GM12878 (cell line): Measurements from ENCODE around the gene SMAD2. TPM values are rescaled to one million over a fixed set of nuclear protein-coding genes. Genes with fewer than 3 reads are reported as not detected.

Experiments used
- ATAC-seq: fragments of 200-7000 bp; cut with Tn5 transposase; 3 replicates; pipeline ENCODE4 v1.9.1; 2020; ENCODE audit warnings: mild to moderate bottlenecking, moderate library complexity
- BruUV-seq: library from RNA; stranded (reverse); fragments of 400-500 nt; replicated peaks from 2 replicates; lab custom pipeline; 2021; lab: Mats Ljungman, UMichigan
- CTCF ChIA-PET: fragments of 300-600 bp; sonication (Branson Sonifier 250); formaldehyde crosslinking; extraction: SDS; loops from one replicate; lab custom pipeline; 2021; ENCODE audit warnings: inconsistent platforms; lab: Yijun Ruan, JAX
- POLR2A ChIA-PET: fragments of 350-600 bp; formaldehyde crosslinking; extraction: SDS; loops from one replicate; lab custom pipeline; 2021; ENCODE audit warnings: inconsistent platforms; lab: Charles Lee
- RAD21 ChIA-PET: fragments of 300-600 bp; sonication (Branson Sonifier 250); formaldehyde crosslinking; loops from one replicate; lab custom pipeline; 2023; ENCODE audit warnings: antibody characterized with exemption; ENCODE audit not compliant: unreplicated experiment; lab: Charles Lee
- SMC1A ChIA-PET: fragments of 300-600 bp; sonication (Branson Sonifier 250); formaldehyde crosslinking; loops from one replicate; lab custom pipeline; 2023; ENCODE audit not compliant: unreplicated experiment, uncharacterized antibody; lab: Charles Lee
- DNase-seq: peaks from one replicate; pipeline ENCODE4 v3.0.0-alpha.2; 2011; ENCODE audit warnings: low read depth, low spot score
- FAIRE-seq: peaks from 3 replicates; lab custom pipeline; 2011; peaks lifted over from hg19 to GRCh38; lab: Jason Lieb, UNC
- H2AFZ ChIP-seq: 2 replicates; pipeline ENCODE4 v1.6.0; 2011; ENCODE audit warnings: low read depth, low read length, control low read depth; ENCODE audit not compliant: control insufficient read depth
- H3K27ac ChIP-seq: 2 replicates; pipeline ENCODE4 v1.5.1; 2011; ENCODE audit warnings: control low read depth; ENCODE audit not compliant: control insufficient read depth, insufficient read depth
- H3K27me3 ChIP-seq, 2 experiments: replicated peaks in 1 of 2; 2 replicates each; pipeline versions ENCODE4 v1.6.0 to v1.6.1; 2011; ENCODE audit warnings: low read length in 1 of 2; ENCODE audit not compliant: control insufficient read depth in 2 of 2, insufficient read depth in 2 of 2
- H3K36me3 ChIP-seq, 2 experiments: 2 replicates each; pipeline ENCODE4 v1.5.1; 2011; ENCODE audit warnings: low read length in 1 of 2; ENCODE audit not compliant: control insufficient read depth in 2 of 2, insufficient read depth in 2 of 2
- H3K4me1 ChIP-seq: 2 replicates; pipeline ENCODE4 v1.6.1; 2011; ENCODE audit warnings: mild to moderate bottlenecking, low read length, moderate library complexity, mixed read lengths; ENCODE audit not compliant: control insufficient read depth, insufficient read depth
- H3K4me2 ChIP-seq: 2 replicates; pipeline ENCODE4 v1.6.0; 2011; ENCODE audit warnings: control low read depth; ENCODE audit not compliant: control insufficient read depth, insufficient read depth
- H3K4me3 ChIP-seq: fragments of 200-600 bp; sonication (generic); 2 replicates; pipeline ENCODE4 v1.5.1; 2016
- H3K79me2 ChIP-seq: 2 replicates; pipeline ENCODE4 v1.6.0; 2011; ENCODE audit warnings: low read length; ENCODE audit not compliant: control insufficient read depth, insufficient read depth
- H3K9ac ChIP-seq: 2 replicates; pipeline ENCODE4 v1.8.0; 2011; ENCODE audit warnings: low read length, control low read depth, mixed read lengths; ENCODE audit not compliant: control insufficient read depth, insufficient read depth
- H3K9me3 ChIP-seq: replicated peaks from 3 replicates; pipeline ENCODE4 v1.5.1; 2011; ENCODE audit warnings: mild to moderate bottlenecking, low read length; ENCODE audit not compliant: control insufficient read depth, insufficient read depth
- H4K20me1 ChIP-seq: 2 replicates; pipeline ENCODE4 v1.6.0; 2011; ENCODE audit not compliant: control insufficient read depth, insufficient read depth
- ATF2 ChIP-seq: IDR thresholded peaks from 2 replicates; pipeline ENCODE4 v1.6.1; 2012; ENCODE audit warnings: low read length, inconsistent platforms
- CHD1 ChIP-seq: IDR thresholded peaks from 2 replicates; pipeline ENCODE4 v1.6.1; 2012; ENCODE audit warnings: low read depth, low read length, improper control_type of control experiment
- EED ChIP-seq: sonication (generic); IDR thresholded peaks from 2 replicates; pipeline ENCODE4 v1.6.1; 2016; ENCODE audit warnings: antibody characterized with exemption, low read depth
- EGR1 ChIP-seq, 2 experiments: IDR thresholded peaks; 1 replicate in 1 of 2; 2 replicates in 1 of 2; pipeline ENCODE4 v1.6.1; 2011 to 2012; ENCODE audit warnings: low read depth in 2 of 2, low read length in 2 of 2, borderline replicate concordance in 1 of 2, mild to moderate bottlenecking in 1 of 2, moderate library complexity in 1 of 2
- ESRRA ChIP-seq: IDR thresholded peaks from 2 replicates; pipeline ENCODE4 v1.6.1; 2012; ENCODE audit warnings: mild to moderate bottlenecking, low read length, improper control_type of control experiment
- GATAD2B ChIP-seq: fragments of 450-650 bp; conservative IDR thresholded peaks from 2 replicates; pipeline ENCODE4 v1.6.1; 2017; ENCODE audit warnings: low read depth, mild to moderate bottlenecking, moderate library complexity
- JUNB ChIP-seq: IDR thresholded peaks from 2 replicates; pipeline ENCODE4 v1.6.1; 2016; ENCODE audit warnings: antibody characterized with exemption, mild to moderate bottlenecking
- JUND ChIP-seq: IDR thresholded peaks from 2 replicates; pipeline ENCODE4 v1.6.1; 2012; ENCODE audit warnings: low read depth, mild to moderate bottlenecking, low read length, improper control_type of control experiment, moderate library complexity
- KDM1A ChIP-seq: fragments of 200-600 bp; sonication (generic); IDR thresholded peaks from 2 replicates; pipeline ENCODE4 v1.6.1; 2016; ENCODE audit warnings: borderline replicate concordance
- KLF5 ChIP-seq: fragments of 450-650 bp; IDR thresholded peaks from 2 replicates; pipeline ENCODE4 v1.6.1; 2014; ENCODE audit warnings: mild to moderate bottlenecking; ENCODE audit not compliant: partially characterized antibody
- NR2C1 ChIP-seq: fragments of 450-650 bp; IDR thresholded peaks from 2 replicates; pipeline ENCODE4 v1.6.1; 2017; ENCODE audit warnings: antibody characterized with exemption, mild to moderate bottlenecking, moderate library complexity
- PAX8 ChIP-seq: fragments of 450-650 bp; IDR thresholded peaks from 2 replicates; pipeline ENCODE4 v1.6.1; 2017; ENCODE audit warnings: mild to moderate bottlenecking, moderate library complexity
- SUZ12 ChIP-seq: fragments of 200-600 bp; sonication (generic); IDR thresholded peaks from one replicate; pipeline ENCODE4 v1.6.1; 2018; ENCODE audit warnings: antibody characterized with exemption, mild to moderate bottlenecking; ENCODE audit not compliant: unreplicated experiment
- ZNF217 ChIP-seq: fragments of 450-650 bp; IDR thresholded peaks from 2 replicates; pipeline ENCODE4 v1.6.1; 2017; ENCODE audit warnings: antibody characterized with exemption, mild to moderate bottlenecking
- ZNF592 ChIP-seq: fragments of 450-650 bp; IDR thresholded peaks from 2 replicates; pipeline ENCODE4 v1.6.1; 2017; ENCODE audit warnings: mild to moderate bottlenecking, moderate library complexity
- WGBS: methylation state at CpG from one replicate; pipeline ENCODE4 v1.1.6; 2016; ENCODE audit warnings: low lambda C conversion rate; ENCODE audit not compliant: insufficient replicate concordance, insufficient coverage; ENCODE audit errors: missing lambda C conversion rate; 5-methylcytosine and 5-hydroxymethylcytosine counted together
- in situ Hi-C: fragments of 300-500 bp; cut with MboI; formaldehyde crosslinking; loops from 9 replicates; pipeline ENCODE4 v1.14.3; 2018; ENCODE audit warnings: mixed read lengths
- intact Hi-C: fragments of 100-400 bp; cut with micrococcal nuclease; formaldehyde crosslinking; loops from one replicate; pipeline ENCODE4 v1.14.2; 2022; ENCODE audit not compliant: unreplicated experiment
- polyA plus RNA-seq, 11 experiments: library from polyadenylated mRNA; depleted of rRNA in 4 of 11; unstranded in 6 of 11; stranded (reverse) in 5 of 11; fragments of >200 nt; fragmentation: Nextera tagmentation in 4 of 11; fragmentation: Illumina TruSeq in 1 of 11; extraction: Ambion mirVana in 4 of 11; extraction: Trizol in 1 of 11; gene quantifications; 1 replicate in 1 of 11; 2 replicates in 10 of 11; pipeline versions ENCODE4 v1.2.1 to v1.2.3, GENCODE V29; 2011 to 2016; ENCODE audit warnings: inconsistent platforms in 2 of 11, missing spikeins in 2 of 11, low read depth in 1 of 11
- total RNA-seq, 4 experiments: library from RNA; depleted of rRNA in 3 of 4; stranded (reverse); fragments of >200 nt in 3 of 4; fragmentation: Illumina TruSeq in 1 of 4; extraction: Trizol in 1 of 4; gene quantifications; 2 replicates each; pipeline versions ENCODE4 v1.2.1 to v1.2.3, GENCODE V29; 2013 to 2021
- TF ChIP-seq, protein P1 (sequence below): IDR thresholded peaks from 2 replicates; pipeline ENCODE4 v1.6.1; 2012; ENCODE audit warnings: low read depth, low read length, improper control_type of control experiment
- TF ChIP-seq, protein P2 (sequence below): fragments of 150-350 bp; IDR thresholded peaks from 2 replicates; pipeline ENCODE4 v1.6.1; 2016; ENCODE audit warnings: low read depth, low read length

SMAD2 gene
- total and polyA plus RNA-seq, 10 of the 15 experiments (the other 5 are each of a cell fraction or from before 2014, with no cell fraction given): 28.8 to 111 (median 65.8) TPM

DNA sequence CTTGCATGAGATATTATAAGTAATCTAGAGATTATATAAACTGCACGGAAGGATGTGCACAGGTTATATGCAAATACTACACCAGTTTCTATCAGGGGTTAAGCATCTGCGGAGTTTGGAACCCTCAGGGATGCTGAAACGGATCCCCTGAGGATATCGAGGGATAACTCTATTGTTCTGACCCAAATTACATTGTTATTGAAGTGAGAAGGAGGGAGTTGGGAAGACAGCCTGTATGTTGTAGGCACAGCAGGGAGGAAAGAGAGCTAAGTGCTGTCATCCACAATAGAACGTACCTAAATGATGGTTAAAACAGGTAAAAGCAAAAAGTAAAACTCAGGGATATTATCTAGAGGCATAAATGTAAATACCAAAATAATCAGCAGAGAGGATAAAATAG is 44.6 kb upstream of the SMAD2 start:
- Histone ChIP-seq H3K27me3 (no peaks in the 10 kb centered on the region; a peak in 1 of 4 replicates), H3K9me3 (no peaks in the 10 kb centered on the region; the same call in 2 of the 3 replicates), H3K27ac (no peak overlapping the region), H3K36me3 (no peaks in the 10 kb centered on the region), H3K4me2 (no peak overlapping the region), H3K4me1 (no peaks in the 10 kb centered on the region), H2AFZ (no peak overlapping the region), H4K20me1 (no peaks in the 10 kb centered on the region), H3K4me3 (no peak overlapping the region), H3K9ac (no peak overlapping the region), H3K79me2 (no peaks in the 10 kb centered on the region)
- 27% methylated on average over 5 of the region's 5 CpGs for WGBS
- no TSS peak for BruUV-seq
- no peak for FAIRE-seq
- TF ChIP-seq EED (no peak), JUND (no peak), JUNB (no peak), GATAD2B (no peak), ZNF592 (no peak), SUZ12 (no peak), KDM1A (no peak), KLF5 (no peak), ZNF217 (no peak), PAX8 (no peak), ATF2 (no peak), EGR1 (IDR thresholded peaks at IDR 0.05; ENCODE audit: borderline replicate concordance in 1 of 2, low read depth in 2 of 2, low read length in 2 of 2) (no peak), NR2C1 (no peak), ESRRA (no peak), CHD1 (no peak)
- TF ChIP-seq, protein P1, sequence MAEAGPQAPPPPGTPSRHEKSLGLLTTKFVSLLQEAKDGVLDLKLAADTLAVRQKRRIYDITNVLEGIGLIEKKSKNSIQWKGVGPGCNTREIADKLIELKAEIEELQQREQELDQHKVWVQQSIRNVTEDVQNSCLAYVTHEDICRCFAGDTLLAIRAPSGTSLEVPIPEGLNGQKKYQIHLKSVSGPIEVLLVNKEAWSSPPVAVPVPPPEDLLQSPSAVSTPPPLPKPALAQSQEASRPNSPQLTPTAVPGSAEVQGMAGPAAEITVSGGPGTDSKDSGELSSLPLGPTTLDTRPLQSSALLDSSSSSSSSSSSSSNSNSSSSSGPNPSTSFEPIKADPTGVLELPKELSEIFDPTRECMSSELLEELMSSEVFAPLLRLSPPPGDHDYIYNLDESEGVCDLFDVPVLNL: no peak
- TF ChIP-seq, protein P2, sequence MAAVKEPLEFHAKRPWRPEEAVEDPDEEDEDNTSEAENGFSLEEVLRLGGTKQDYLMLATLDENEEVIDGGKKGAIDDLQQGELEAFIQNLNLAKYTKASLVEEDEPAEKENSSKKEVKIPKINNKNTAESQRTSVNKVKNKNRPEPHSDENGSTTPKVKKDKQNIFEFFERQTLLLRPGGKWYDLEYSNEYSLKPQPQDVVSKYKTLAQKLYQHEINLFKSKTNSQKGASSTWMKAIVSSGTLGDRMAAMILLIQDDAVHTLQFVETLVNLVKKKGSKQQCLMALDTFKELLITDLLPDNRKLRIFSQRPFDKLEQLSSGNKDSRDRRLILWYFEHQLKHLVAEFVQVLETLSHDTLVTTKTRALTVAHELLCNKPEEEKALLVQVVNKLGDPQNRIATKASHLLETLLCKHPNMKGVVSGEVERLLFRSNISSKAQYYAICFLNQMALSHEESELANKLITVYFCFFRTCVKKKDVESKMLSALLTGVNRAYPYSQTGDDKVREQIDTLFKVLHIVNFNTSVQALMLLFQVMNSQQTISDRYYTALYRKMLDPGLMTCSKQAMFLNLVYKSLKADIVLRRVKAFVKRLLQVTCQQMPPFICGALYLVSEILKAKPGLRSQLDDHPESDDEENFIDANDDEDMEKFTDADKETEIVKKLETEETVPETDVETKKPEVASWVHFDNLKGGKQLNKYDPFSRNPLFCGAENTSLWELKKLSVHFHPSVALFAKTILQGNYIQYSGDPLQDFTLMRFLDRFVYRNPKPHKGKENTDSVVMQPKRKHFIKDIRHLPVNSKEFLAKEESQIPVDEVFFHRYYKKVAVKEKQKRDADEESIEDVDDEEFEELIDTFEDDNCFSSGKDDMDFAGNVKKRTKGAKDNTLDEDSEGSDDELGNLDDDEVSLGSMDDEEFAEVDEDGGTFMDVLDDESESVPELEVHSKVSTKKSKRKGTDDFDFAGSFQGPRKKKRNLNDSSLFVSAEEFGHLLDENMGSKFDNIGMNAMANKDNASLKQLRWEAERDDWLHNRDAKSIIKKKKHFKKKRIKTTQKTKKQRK: no peak
- POLR2A ChIA-PET: no interaction called here
- intact Hi-C loops: no loop called here
- DNase-seq: no peak
- RAD21 ChIA-PET: no interaction called here
- in situ Hi-C loops: no loop called here
- no peak for ATAC-seq
- CTCF ChIA-PET: no interaction called here
- SMC1A ChIA-PET: no interaction called here
